NCI-H2107 treated with DMSO at 0.1 percent for 48 hours (cell line): ENCODE results near the gene WNT5A.

ENCODE experiments used
- DNase-seq: peaks from one replicate; lab custom pipeline; 2025; ENCODE audit not compliant: unreplicated experiment; lab: John Stamatoyannopoulos, UW

Gene WNT5A

GRCh38 chr3:55486857-55487380, at the start of gene WNT5A:
Gene WNT5A (minus strand): TSS chr3:55487306. CDS start chr3:55486985, 321 bp downstream.
- DNase-seq, result no peak

- no peak for DNase-seq
Measured at GRCh38 chr3:55534876-55535275, 47.8 kb upstream of the WNT5A start.

DNA sequence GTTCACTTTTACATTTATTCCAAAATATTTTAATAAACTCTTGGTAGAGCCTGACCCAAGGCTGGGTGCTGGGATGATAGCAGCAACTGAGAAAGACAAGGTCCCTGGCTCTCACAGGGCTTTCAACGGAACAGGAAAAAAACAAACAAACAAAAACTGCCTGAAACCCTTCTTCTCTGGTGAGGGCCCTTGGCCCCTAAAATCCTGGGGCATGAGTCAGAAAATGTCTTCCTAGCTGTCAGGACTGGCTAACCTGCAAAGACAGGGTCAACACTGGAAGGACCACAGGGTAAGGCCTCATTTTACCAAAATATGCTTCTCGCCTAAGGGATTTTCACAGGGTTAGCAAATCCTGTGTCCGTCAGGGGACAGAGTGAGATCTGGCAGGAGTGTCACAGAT, 45.7 kb upstream of the WNT5A start:
- DNase-seq, result no peak

DNA sequence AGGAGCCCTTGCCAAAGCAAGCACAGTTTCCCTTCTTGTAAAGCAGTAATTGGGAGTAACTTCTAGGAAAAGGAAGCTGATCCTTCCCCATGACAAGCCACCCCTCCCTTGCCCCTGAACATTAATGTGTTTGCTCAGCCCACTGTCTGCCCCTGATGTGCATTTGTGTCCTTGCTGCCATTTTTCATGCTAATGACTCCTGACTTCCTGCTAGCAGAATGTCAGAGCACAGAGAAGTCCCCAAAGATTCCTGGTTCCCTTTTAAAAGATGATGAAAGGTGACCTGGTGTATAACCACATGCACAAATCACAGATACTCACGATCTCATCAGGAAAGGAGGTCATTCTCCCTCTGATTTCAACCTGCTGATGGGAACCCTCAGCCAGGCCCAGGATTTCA, 44.2 kb upstream of the WNT5A start:
- no peak for DNase-seq

DNA sequence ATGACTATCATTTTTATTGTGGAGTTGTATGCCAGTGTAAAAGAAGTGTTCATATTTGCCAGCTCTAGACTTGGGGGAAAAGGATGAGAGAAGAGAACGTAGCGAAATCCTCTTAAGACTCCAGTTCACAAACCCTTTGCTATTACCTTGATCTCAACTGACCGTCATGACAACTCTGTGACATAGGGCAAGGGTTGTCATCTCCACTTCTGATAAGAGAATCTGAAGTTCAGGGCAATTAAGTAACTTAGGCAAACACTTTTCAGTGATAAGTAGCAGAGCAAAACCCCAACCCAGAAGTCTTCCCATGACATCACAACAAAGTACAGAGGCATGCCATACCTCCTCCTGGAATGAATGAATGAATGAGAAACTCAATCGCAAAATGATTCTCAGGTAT, 40.3 kb upstream of the WNT5A start:
- DNase-seq, result no peak

- DNase-seq, result no peak
Measured at GRCh38 chr3:55526332-55527030, 39.4 kb upstream of the WNT5A start.

DNA sequence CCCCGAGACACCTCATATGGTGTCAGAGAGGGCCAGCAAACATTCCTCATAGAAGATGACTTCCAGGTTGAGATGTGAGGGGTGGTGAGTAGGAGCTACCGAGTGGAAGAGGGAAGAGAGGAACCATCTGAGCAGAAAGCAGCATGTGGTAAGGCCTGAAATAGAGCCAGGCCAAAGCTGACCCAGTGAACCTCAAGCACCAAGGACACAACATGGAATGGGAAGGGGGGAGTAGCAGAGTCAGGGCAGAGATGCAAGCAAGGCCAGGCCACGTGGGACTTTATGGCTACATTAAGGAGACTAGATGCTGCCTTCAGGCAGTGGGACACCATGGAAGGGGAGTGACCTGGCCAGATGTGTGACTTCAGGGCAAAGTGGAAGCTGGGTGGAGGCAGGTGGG, 38.3 kb upstream of the WNT5A start:
- no peak for DNase-seq

GRCh38 chr3:55524565-55525244, 37.6 kb upstream of the WNT5A start:
- no peak for DNase-seq

DNA sequence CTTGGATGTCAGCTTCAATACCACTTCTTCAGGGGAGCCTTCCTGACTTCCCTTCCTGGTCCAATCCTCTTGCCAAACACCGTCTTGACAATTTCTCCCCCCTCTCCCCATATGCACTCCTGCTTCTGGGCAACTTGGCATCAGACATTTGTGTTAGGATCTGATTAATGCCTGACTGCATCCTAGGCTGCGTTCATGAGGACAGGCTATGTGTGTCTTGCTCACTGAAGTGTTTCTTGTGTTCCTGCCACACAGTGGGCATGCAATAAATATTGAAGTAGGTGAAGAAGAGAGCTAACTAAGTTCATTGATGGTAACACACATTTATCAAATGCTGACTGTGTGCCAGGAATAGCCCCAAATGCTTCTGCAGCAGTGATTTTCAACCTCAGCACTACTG, 36.4 kb upstream of the WNT5A start:
- DNase-seq, result no peak

DNA sequence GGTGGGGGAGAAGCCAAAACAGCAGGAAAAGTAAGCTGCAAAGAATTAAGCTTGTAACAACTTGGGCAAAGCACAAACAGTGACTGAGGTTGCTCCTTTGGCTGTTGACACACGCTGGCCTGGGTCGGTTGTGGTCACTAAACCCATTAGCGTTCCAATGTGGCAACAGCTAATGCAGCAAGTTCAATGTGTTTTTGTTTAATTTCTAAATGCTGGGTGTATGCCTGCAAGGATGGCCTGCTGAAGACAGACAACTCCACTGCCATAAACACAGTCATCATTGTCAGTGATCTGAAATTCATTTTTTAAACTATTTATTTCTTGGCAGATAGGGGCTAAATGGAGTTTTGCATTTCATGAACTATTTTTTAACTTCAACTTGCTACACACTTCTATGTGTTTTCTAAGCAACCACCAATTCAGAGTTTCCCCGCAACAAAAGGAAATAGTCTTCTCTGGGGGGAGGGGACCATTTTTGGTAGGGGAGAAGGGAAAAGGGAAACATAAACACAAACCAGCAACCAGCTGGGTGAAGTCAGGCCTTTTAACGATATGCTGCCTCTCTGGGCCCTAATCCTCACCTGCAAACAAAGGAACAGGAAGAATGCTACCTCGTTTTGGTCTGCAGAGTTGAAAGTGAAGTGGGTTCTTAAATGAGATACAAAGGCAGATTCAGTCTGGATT, 34.8 kb upstream of the WNT5A start:
- DNase-seq, result no peak

- no peak for DNase-seq
Measured at GRCh38 chr3:55521064-55521737, 34.1 kb upstream of the WNT5A start.

- DNase-seq, result no peak
Measured at GRCh38 chr3:55519019-55519418, 31.9 kb upstream of the WNT5A start.

- no peak for DNase-seq
Measured at GRCh38 chr3:55518451-55518850, 31.3 kb upstream of the WNT5A start.

DNA sequence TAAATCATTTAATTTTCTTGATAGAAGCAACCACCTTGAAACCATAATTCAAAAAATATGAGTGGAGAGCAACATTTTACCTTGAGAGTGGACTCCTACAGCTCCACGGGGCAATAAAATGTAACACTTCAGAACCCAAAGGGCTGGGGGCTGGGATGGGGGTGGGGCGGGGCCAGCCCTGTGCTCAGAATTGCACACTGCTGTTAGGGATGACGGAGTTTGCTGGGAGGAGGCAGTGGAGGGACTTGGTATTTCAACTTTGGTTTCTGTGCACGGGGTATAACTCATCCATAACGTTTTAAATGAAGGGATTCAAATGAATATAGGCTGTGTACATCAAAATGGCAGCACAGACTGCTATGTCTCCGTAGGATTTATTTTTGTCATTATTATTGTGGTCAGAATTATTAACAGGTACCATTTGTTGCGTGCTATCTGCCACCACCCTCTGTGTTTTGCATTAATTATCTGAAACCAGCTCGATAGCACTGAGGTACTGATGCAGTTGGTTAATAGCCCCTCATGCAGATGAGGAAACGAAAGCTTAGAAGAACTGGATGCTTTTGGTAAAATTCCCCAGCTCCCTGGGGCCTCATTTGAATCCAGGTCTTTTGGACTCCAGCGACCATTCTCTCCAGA, 29.4 kb upstream of the WNT5A start:
- DNase-seq, result no peak

- no peak for DNase-seq
Measured at GRCh38 chr3:55515550-55516246, 28.6 kb upstream of the WNT5A start.

GRCh38 chr3:55514962-55515361, 27.9 kb upstream of the WNT5A start:
- no peak for DNase-seq

DNA sequence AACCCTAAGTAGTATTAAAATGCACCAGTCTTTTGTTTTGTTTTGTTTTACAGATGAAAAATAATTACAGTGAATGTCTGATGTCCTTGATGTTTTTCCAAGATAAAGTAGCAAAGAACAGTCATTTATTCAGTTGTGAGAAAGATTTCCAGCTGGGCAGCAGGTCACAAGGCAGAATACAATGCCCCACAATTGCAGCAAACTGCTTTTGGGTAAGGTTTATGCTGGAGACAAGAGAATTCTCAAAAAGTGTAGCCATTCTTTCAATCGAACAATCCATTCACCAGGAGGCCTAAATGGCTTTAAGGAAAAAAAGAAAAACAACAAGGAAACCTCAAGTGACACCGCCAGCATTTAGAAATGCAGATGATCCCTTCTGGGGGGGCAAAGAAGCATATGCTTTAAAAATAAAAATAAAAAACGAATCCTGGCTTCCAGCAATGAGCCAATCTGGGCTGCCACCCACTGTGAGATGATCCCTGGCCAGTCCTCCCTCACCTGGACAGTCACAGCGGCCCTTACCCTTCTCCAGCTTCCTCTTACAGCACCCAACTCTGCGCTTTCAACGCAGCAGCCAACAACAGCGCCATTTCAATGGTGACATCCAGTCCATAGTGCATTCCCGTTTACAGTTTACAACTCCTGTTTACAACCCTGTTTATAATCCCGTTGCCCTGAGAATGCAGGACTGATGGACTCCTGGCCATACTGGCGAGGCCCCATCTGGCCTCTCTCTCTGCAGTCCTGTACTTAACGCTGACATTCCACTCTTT, 25.7 kb upstream of the WNT5A start:
- no peak for DNase-seq

DNA sequence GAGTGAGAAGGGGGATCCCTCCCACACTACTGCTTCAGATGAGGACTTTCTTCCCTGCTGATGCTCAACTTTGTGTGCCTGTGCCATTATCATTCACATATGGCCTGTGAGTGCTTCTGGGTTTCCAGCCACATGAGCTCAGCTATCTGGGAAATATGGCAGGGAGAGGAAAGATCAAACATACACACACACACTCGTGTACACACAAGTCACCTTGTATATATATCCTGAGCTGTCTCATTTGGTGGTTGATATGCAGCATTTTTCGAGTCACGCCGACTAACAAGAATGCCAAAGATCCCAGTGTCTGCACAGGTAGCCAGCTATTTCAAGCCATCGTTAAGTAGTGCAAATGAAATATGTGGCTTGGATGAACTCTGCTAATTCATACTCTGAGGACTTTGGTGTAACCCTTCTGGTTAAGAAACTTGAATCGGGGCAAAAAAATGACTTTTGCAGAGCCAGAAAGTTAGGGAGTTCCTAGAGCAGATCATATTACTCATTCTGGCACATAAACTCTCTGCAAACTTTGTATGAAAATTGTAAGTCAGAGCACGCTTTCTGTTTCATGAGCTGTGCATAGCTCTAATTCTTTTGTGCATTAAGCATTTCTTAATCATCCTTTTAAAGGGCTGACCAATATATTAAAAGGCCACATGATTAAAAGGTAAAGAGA, 24.9 kb upstream of the WNT5A start:
- no peak for DNase-seq

GRCh38 chr3:55508335-55508734, 21.2 kb upstream of the WNT5A start:
- no peak for DNase-seq
